HTR-8/SVneo (cell line): ENCODE measurements around the gene GPR143.
"Not testable (repeated sequence)": the region's sequence is repeated elsewhere in the genome, so short reads cannot be mapped to it uniquely, and the experiment has no call there.

ENCODE experiments used
- DNase-seq: peaks from one replicate; pipeline ENCODE4 v3.0.0; 2011; ENCODE audit warnings: low spot score, mixed read lengths; ENCODE audit not compliant: insufficient read length
- FAIRE-seq: peaks from 2 replicates; lab custom pipeline; 2011; peaks lifted over from hg19 to GRCh38; lab: Jason Lieb, UNC

Gene GPR143

DNA sequence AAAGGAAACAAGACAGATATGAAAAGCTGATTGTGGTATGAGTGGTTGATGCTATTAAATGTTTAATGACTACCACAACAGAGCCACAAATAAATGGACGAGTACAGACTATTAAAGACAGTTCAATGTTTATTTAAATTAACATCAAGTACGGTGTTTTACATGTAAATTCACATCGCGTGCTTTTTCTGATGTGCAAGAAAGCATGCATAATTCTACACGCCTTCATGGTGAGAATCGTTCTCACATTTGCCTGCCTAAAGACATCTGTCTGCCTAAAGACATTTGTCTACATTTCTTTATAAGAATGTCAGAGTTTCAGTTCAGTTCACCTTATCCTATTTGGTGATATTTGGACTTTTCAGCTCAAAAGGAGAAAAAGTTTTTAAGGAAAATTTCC lies 7.3 kb upstream of the GPR143 start:
- no peak for DNase-seq
- FAIRE-seq = no peak

GRCh38 chrX:9770319-9770718 lies 4.7 kb upstream of the GPR143 start:
- no peak for FAIRE-seq
- DNase-seq = no peak

DNA sequence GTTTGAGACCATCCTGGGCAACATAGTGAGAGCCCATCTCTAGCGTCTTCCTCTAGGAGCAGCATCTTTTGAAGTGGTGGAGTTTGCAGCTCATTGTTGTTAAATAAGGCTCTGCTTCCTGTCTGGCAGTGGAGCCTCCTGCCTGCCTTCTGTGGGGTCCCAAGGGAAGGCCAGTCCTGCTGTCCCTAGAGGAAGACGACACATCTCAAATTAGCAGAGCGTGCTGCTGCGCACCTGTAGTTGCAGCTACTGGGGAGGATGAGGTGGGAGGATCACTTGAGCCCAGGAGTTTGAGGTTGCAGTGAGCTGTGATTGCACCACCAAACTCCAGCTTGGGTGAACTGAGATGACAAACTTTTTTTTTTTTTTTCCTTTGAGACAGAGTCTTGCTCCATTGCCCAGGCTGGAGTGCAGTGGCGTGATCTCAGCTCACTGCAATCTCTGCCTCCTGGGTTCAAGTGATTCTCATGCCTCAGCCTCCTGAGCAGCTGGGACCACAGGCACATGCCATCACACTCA lies 2.7 kb upstream of the GPR143 start:
- DNase-seq, FAIRE-seq: not testable (repeated sequence)

DNA sequence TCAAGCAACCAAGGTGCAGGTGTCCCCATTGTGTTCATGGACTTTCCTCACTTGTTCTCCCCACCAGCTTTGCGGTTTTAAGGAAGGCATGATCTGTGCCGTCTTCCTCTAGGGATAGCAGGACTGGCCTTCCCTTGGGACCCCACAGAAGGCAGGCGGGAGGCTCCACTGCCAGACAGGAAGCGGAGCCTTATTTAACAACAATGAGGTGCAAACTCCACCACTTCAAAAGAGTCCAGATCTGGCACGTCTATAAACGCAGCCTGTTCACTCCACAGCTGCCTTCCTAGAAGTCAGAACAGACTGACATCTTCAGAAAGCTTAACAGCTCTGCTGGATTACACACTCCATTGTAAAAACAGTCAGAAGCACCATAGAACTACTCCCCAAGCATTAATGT lies 1.7 kb upstream of the GPR143 start:
- FAIRE-seq (no peak), DNase-seq (no peak)

- FAIRE-seq = no peak
- no peak for DNase-seq
These were observed 443 bp downstream of the GPR143 start for GRCh38 chrX:9765072-9765736.

DNA sequence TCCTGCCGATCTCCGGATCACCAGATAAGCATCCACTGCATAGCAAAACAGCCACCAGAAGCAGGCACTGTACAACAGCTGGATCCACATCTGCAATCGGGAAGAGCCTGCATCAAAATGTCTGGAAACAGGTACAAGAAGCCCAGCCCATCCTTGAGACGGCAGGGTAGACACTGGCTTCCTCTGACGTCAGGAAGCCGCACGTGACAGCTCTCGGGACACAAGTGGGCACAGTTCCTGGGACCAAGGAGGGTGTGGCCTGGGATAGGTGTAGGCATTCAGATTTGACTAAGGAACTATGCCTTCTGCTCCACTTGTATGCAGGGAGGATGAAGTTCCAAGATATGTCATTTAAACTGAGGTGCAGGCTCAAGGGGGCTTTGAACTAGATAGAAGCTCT lies 6.3 kb downstream of the GPR143 start:
- no peak for FAIRE-seq

GRCh38 chrX:9758021-9758638 lies 7.5 kb downstream of the GPR143 start:
- FAIRE-seq = no peak
- DNase-seq = no peak

More for the DNA sequence above, 6.3 kb downstream of the GPR143 start:
- no peak for DNase-seq

DNA sequence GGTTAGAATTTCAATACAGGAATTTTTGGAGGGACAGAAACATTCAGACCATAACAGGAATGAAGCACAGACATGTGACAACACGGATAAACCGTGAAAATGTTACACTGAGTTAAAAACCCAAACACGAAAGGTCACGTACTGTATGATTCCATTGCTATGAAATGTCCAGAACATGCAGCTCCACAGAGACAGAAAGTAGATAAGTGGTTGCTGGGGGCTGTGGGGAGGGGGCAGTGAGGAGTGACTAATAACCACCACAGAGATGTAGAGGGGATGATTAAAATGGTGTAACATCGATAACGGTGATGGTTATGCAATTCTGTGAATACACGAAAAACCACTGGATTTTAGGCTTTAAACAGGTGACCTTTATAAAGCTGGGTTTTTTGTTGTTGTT lies 8.3 kb downstream of the GPR143 start:
- no peak for FAIRE-seq

DNA sequence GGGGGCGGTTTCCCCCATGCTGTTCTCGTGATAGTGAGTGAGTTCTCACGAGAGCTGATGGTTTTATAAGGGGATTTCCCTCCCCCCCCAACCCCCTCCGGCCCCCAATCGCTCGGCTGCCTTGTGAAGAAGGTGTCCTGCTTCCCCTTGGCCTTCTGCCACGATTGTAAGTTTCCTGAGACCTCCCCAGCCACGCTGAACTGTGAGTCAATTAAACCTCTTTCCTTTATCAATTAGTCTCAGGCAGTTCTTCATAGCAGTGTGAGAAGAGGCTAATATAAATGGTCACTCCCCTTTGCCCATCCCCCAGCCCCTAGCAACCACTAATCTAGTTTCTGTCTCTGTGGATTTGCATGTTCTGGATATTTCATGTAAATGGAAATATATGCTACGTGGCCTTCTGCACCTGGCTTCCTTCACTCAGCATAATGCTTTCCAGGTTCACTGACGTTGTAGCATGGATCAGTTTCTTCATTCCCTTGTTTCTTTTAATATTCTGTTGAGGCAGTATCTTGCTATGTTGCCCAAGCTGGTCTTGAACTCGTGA lies 16.4 kb downstream of the GPR143 start:
- FAIRE-seq = no peak
- no peak for DNase-seq

More for the DNA sequence above, 8.3 kb downstream of the GPR143 start:
- no peak for DNase-seq

- no peak for DNase-seq
- FAIRE-seq = no peak
These were observed 18.0 kb downstream of the GPR143 start for GRCh38 chrX:9747644-9748043.

DNA sequence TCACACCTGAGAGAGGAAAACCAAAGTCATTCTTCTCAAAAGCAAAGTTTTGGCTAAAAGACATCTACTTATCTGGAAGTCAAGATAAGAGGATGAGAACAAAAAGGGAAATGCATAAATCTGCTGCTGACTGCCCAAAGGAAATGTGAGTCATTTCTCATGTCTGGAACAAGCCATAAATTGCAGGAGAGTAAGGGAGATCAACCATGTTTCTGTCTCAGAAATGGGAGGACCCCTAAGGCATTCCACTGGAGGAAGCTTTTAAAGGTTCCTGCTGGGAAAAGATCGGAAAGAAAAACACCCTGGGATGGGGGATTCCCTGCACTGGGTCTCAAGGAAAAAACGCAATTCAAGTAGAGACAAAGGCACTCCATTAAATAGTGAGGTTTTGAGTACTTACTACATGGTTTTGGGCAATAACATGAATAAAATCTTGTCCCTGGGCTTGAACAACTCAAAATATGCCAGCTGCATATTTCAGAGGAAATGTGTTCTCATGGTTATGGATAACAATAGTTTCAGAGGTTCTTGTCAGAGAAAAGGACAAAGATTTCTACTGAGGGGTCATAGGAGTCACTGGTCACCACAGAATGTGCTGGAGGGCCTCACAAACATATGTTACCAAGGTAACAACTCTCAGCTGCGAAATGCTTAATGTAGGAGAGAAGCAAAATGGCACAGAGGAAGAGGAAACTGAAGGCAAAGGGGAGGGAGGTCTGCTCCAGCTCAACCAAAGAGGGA lies 19.3 kb downstream of the GPR143 start:
- DNase-seq = no peak
- no peak for FAIRE-seq

GRCh38 chrX:9745417-9746115 lies 20.1 kb downstream of the GPR143 start:
- FAIRE-seq (no peak), DNase-seq (no peak)

DNA sequence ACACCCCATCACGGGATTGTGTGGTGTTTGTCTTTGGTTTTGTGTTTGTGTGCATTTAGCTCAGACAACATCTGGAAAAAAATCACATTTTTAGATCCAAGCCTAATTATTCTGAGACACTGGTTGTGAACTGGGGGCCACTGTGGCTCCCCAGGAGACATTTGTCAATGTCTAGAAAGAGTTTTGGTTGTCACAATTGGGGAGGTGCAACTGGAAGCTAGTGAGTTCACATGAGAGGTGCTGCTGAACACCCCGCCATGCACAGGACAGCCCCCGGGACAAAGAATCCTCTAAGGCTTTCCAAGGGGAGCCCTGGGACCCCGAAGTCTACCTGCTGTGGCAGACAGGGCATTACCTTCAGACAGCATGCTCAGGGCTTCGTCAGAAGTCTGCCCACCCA lies 26.5 kb downstream of the GPR143 start:
- no peak for FAIRE-seq
- no peak for DNase-seq

DNA sequence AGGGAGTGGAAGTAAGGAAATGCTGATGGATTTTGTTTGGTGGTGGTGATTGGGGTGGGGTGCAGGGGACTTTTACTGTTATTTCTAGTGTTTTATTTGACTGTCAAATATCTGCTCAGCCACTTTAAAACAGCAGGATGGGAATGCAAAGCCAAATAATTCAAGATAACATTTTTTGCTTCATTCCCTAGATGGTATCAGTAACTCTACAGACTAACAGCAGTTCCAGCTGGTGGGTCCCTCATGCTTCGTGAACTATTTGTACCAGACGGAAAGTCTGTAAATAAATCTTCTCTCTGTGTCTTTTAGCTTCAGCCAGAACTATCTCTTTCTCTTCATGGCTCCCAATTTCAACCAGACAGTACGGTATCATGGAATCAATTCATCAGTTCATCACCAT lies 27.5 kb downstream of the GPR143 start:
- FAIRE-seq (no peak), DNase-seq (no peak)

GRCh38 chrX:9737363-9737762 lies 28.3 kb downstream of the GPR143 start:
- DNase-seq (no peak), FAIRE-seq (no peak)

DNA sequence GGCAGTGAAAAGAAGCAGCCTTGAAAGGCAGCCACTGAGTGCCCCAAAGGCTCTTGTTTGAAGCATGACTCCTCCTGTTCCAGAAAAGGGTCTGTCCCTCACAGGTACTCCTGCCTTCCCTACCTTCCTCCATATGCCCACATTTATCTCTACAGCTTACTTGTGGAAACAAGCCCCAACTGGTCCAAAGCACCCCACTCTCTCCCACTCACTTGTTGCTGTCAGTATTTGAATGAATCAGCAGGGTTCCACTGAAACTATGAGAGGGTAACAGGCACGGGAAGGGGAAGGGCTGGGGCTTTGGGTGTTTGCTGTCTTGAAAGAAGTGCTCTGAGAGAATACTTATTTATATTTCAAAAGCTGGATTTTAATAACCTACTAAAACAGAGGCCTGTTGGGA lies 34.9 kb downstream of the GPR143 start:
- DNase-seq (no peak), FAIRE-seq (no peak)

- DNase-seq (no peak), FAIRE-seq (no peak)
These were observed 35.6 kb downstream of the GPR143 start for GRCh38 chrX:9730078-9730477.

- DNase-seq (no peak), FAIRE-seq (no peak)
These were observed 36.3 kb downstream of the GPR143 start for GRCh38 chrX:9729171-9729885.

GRCh38 chrX:9728261-9728660 lies 37.4 kb downstream of the GPR143 start:
- no peak for DNase-seq
- FAIRE-seq = no peak

DNA sequence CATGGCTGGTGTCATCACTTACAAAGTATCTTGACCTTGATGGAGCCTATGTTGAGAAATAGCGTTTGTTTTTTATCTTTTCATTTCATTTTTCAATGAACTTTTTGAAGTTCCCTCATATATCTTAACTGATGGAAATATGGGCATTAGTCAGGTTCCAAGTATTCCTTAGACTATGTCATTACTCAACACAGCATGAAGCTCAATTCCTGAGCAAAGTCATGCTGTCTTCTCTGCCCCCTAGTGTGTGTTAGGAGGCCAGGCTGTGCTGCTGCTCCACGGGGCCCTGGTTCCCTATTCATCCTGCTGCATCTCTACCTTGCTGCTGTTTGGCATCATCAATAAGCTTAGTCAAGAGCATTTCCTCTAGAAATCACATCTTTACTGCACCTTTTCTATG lies 40.9 kb downstream of the GPR143 start:
- FAIRE-seq (no peak), DNase-seq (no peak)
